GM19455 (cell line): ENCODE measurements around the gene ZNF687.

Experiments
- ATAC-seq: cut with Tn5 transposase; IDR thresholded peaks from one replicate; pipeline ENCODE4 v1.9.1; 2021; ENCODE audit not compliant: unreplicated experiment

The ZNF687 gene

GRCh38 chr1:151312826-151313225, 30.7 kb downstream of the ZNF687 start:
- no peak for ATAC-seq

- ATAC-seq = no peak
Measured at GRCh38 chr1:151313501-151313900, 31.4 kb downstream of the ZNF687 start.

- ATAC-seq = no peak
Measured at GRCh38 chr1:151314137-151314875, 32.2 kb downstream of the ZNF687 start.

DNA sequence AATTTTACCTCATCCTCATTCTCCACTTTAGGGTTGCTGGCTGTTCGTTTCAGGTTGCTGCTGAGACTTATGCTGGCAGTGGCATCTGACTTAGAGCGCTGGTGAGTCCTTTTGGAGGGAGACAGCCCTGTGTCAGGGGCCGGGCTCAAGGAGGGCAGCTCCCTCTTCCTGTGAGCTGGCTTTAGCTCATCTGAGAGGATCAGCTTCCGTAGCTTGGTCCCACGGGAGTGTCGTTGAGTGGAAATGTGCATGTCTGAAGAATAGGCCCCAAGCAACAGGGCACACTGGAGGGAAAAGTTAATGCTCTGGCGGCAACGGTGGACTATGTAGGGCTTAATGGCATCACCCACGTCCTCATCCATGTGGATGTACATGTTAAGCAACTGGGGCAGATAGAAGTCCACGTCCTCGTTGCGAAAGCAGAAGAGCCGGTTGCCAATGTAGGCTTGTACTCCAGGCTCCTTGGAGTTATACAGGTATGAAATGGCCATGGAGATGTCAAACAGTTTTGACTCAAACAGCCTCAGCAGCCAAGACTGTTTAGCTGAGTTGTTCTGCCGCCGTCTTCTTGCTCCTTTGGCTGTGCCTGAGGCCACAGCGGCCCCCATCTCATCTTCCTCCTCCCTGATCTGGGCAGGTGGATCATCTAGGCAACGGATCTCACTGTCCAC, 33.6 kb downstream of the ZNF687 start:
- ATAC-seq = no peak

- ATAC-seq = no peak
Measured at GRCh38 chr1:151318975-151319374, 36.9 kb downstream of the ZNF687 start.

DNA sequence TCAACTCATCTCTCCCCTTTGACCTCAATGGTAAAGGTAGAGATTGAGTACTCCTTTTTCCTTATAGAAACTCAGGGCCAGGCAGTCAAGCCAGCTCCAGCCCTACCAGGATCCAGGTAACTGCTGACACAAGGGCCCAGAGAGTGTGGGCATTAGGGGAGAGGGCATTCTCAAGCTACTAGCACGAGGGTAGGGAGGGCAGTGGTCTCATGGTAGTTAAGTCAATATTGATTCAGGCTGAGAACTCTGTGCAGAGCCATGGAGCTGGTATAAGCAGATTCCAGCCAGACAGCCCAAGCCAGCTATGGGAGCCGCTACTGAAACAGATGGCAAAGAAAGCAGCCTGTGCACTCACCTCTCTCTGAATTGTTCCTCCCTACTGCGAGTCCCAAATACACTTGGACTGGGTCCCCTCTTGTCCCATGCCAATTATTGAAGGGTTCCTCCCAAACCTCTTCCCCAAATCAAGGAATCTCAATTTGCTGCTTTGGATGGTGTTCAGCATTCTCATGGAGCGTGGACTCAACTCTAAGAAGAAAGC, 42.4 kb downstream of the ZNF687 start:
- ATAC-seq = no peak

GRCh38 chr1:151325231-151325630, 43.1 kb downstream of the ZNF687 start:
- no peak for ATAC-seq

- ATAC-seq = no peak
Measured at GRCh38 chr1:151325646-151326429, 43.7 kb downstream of the ZNF687 start.

- peak; percentile 40 for ATAC-seq
Measured at GRCh38 chr1:151326619-151327222, 44.6 kb downstream of the ZNF687 start.

GRCh38 chr1:151327223-151327902, 45.3 kb downstream of the ZNF687 start, which contains the start of gene PI4KB:
PI4KB (minus strand) TSS chr1:151327416; CDS start chr1:151316481, 10,935 bp downstream.
- ATAC-seq = peak; percentile 77

GRCh38 chr1:151327903-151328674, 46.0 kb downstream of the ZNF687 start:
- peak; percentile 13 for ATAC-seq

DNA sequence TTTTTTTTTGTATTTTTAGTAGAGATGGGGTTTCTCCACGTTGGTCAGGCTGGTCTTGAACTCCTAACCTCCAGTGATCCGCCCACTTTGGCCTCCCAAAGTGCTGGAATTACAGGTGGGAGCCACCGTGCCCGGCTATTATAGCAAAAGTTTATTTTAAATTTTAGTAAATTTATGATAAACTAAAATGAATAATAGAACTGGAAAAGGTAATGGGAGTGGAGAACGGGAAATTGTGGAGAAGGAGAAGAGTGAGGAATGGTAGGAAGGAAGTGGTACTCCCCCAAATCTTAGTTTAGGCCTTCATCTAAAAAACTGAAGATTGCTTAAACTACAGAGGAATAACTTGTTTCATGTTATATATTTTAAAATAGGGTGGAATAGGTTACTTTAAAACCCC, 52.7 kb downstream of the ZNF687 start:
- no peak for ATAC-seq

GRCh38 chr1:151336556-151336955, 54.5 kb downstream of the ZNF687 start:
- no peak for ATAC-seq

DNA sequence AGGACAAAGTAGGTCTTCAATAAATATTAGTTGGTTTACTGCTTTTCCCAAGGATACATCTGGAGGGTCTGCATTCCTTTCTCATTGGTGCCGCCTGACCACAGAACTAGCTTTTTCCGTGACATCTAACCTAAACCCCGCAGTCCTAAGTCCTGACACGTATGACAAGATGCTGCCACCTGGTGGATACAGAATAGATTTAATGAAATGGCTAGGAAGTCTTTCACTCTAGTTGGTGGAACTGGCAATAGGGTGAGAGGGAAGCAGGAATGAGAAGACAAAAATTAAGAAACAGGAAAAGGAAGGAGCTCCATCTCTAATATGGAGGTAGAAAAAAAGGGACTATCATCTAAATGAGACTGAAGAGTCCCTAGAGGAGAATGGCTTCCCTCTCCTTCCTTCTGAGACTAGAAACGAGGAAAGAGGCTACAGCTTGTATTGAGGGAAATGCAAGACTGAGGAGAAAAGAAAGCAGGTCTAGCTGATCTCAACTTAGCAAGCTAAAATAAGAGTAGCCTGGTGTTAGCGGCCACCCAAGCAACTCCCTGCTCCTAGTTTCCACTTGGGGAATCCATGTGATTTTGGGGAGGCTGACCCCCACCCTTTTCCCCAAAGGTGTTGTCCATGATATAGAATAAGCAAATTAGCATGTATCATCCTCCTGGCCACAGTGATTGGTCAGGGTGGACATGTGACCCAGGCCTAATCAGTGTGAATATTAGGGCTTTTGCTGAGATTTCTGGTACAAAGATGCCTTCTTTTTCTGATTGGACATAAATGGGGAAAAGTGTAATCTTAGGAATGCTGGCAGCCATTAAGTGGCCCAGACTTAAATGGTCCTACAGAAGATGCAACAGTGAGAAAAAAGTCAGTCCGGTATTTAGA, 59.0 kb downstream of the ZNF687 start:
- no peak for ATAC-seq
